ENCODE measurements around the gene SERPINA1.

DNA sequence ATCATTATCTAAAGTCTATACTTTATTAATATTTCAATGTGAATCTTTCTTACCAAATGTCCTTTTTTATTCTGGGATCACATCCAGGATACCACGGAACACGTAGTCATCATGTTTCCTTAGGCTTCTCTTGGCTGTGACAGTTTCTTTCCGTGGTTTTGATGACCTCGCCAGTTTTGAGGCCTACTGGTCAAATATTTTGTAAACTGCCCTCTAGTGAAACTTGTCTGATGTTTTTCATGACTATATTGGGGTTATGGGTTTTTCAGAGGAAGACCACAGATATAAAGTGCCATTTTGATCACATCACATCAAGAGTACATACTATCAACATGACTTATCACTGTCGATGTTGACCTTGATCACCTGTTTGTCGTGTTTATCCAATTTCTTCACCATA, 51.1 kb downstream of the SERPINA1 start:
- TF ChIP-seq, protein P1, sequence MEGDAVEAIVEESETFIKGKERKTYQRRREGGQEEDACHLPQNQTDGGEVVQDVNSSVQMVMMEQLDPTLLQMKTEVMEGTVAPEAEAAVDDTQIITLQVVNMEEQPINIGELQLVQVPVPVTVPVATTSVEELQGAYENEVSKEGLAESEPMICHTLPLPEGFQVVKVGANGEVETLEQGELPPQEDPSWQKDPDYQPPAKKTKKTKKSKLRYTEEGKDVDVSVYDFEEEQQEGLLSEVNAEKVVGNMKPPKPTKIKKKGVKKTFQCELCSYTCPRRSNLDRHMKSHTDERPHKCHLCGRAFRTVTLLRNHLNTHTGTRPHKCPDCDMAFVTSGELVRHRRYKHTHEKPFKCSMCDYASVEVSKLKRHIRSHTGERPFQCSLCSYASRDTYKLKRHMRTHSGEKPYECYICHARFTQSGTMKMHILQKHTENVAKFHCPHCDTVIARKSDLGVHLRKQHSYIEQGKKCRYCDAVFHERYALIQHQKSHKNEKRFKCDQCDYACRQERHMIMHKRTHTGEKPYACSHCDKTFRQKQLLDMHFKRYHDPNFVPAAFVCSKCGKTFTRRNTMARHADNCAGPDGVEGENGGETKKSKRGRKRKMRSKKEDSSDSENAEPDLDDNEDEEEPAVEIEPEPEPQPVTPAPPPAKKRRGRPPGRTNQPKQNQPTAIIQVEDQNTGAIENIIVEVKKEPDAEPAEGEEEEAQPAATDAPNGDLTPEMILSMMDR (IDR thresholded peaks at IDR 0.05), result no peak
- TF ChIP-seq POLR2A (IDR thresholded peaks at IDR 0.05), result no peak
